ENCODE data around the gene PARD3. TPM values are rescaled to one million over a fixed set of nuclear protein-coding genes. Genes with fewer than 3 reads are reported as not detected.

Gene PARD3
- total RNA-seq, 1 experiment from 2014 or later: 57.4 TPM

GRCh38 chr10:34377833-34378232 is 437.3 kb downstream of the PARD3 start:
- ChIA-PET POLR2A (ENCODE audit: unreplicated experiment) (no interaction called here), CTCF (no interaction called here)
- Histone ChIP-seq H3K4me1 (replicated peaks; ENCODE audit: insufficient read depth) (no peaks in the 10 kb centered on the region), H3K27ac (no peak overlapping the region), H3K27me3 (ENCODE audit: insufficient read depth, low read depth) (no peaks in the 10 kb centered on the region), H3K4me3 (no peak overlapping the region), H3K9me2 (ENCODE audit: insufficient read depth) (no peaks in the 10 kb centered on the region), H3F3A (ENCODE audit: insufficient read depth, low read depth) (no peaks in the 10 kb centered on the region), H3K9me3 (ENCODE audit: insufficient read depth, low read depth) (no peaks in the 10 kb centered on the region), H3K4me2 (no peak overlapping the region), H2AFZ (no peak overlapping the region), H4K20me1 (ENCODE audit: insufficient read depth) (no peaks in the 10 kb centered on the region), H3K79me2 (ENCODE audit: low read depth) (no peaks in the 10 kb centered on the region), H3K36me3 (ENCODE audit: low read depth) (no peaks in the 10 kb centered on the region)
- TF ChIP-seq CTCF (conservative IDR thresholded peaks at IDR 0.05): no peak
- no peak for TF ChIP-seq EZH2 (IDR thresholded peaks at IDR 0.05; ENCODE audit: low read depth)
- DNase-seq: no peak
- intact Hi-C loops (cut with micrococcal nuclease; ENCODE audit: unreplicated experiment): no loop called here
- no TSS peak for BruUV-seq (replicated peaks)

- BruUV-seq (replicated peaks): no TSS peak
- no peak overlapping the region for H3K27ac ChIP-seq
- no peak overlapping the region for H3K4me2 ChIP-seq
- H3K27me3 ChIP-seq (ENCODE audit: insufficient read depth, low read depth): no peaks in the 10 kb centered on the region
- H3K4me3 ChIP-seq: no peak overlapping the region
- intact Hi-C loops (cut with micrococcal nuclease; ENCODE audit: unreplicated experiment): no loop called here
- no peaks in the 10 kb centered on the region for H3K36me3 ChIP-seq (ENCODE audit: low read depth)
- TF ChIP-seq EZH2 (IDR thresholded peaks at IDR 0.05; ENCODE audit: low read depth): no peak
- no peak for TF ChIP-seq CTCF (conservative IDR thresholded peaks at IDR 0.05)
- H3K79me2 ChIP-seq (ENCODE audit: low read depth): no peaks in the 10 kb centered on the region
- H3F3A ChIP-seq (ENCODE audit: insufficient read depth, low read depth): no peaks in the 10 kb centered on the region
- H3K4me1 ChIP-seq (replicated peaks; ENCODE audit: insufficient read depth): no peaks in the 10 kb centered on the region
- POLR2A ChIA-PET (ENCODE audit: unreplicated experiment): no interaction called here
- no peak overlapping the region for H2AFZ ChIP-seq
- no peak for DNase-seq
- CTCF ChIA-PET: no interaction called here
- no peaks in the 10 kb centered on the region for H3K9me3 ChIP-seq (ENCODE audit: insufficient read depth, low read depth)
- no peaks in the 10 kb centered on the region for H3K9me2 ChIP-seq (ENCODE audit: insufficient read depth)
- no peaks in the 10 kb centered on the region for H4K20me1 ChIP-seq (ENCODE audit: insufficient read depth)
Measured at GRCh38 chr10:34374356-34375045, 440.6 kb downstream of the PARD3 start.

- intact Hi-C loops (cut with micrococcal nuclease; ENCODE audit: unreplicated experiment): no loop called here
- CTCF ChIA-PET: no interaction called here
- H3K36me3 ChIP-seq (ENCODE audit: low read depth): no peaks in the 10 kb centered on the region
- no peak for DNase-seq
- H2AFZ ChIP-seq: no peak overlapping the region
- no peaks in the 10 kb centered on the region for H3K27me3 ChIP-seq (ENCODE audit: insufficient read depth, low read depth)
- no peaks in the 10 kb centered on the region for H3K4me1 ChIP-seq (replicated peaks; ENCODE audit: insufficient read depth)
- H3K27ac ChIP-seq: no peak overlapping the region
- no peak for TF ChIP-seq CTCF (conservative IDR thresholded peaks at IDR 0.05)
- no peak for TF ChIP-seq EZH2 (IDR thresholded peaks at IDR 0.05; ENCODE audit: low read depth)
- BruUV-seq (replicated peaks): no TSS peak
- H3K4me3 ChIP-seq: no peak overlapping the region
- H3K9me2 ChIP-seq (ENCODE audit: insufficient read depth): no peaks in the 10 kb centered on the region
- H3K79me2 ChIP-seq (ENCODE audit: low read depth): no peaks in the 10 kb centered on the region
- no peaks in the 10 kb centered on the region for H3F3A ChIP-seq (ENCODE audit: insufficient read depth, low read depth)
- POLR2A ChIA-PET (ENCODE audit: unreplicated experiment): interaction anchor here (0.6 kb wide), 1 partner anchor 621 kb away, joined by 3 read pairs; no protein-coding TSS in a partner anchor
- H3K9me3 ChIP-seq (ENCODE audit: insufficient read depth, low read depth): no peaks in the 10 kb centered on the region
- H3K4me2 ChIP-seq: no peak overlapping the region
- no peaks in the 10 kb centered on the region for H4K20me1 ChIP-seq (ENCODE audit: insufficient read depth)
Measured at GRCh38 chr10:34373211-34373610, 441.9 kb downstream of the PARD3 start.
